Inferior parietal cortex (tissue), 1 donor: ENCODE results near the gene TBC1D21.

Experiments
- DNase-seq: peaks from one replicate; pipeline ENCODE4 v3.0.0-alpha.2; 2016; ENCODE audit errors: extremely low spot score

TBC1D21 gene

GRCh38 chr15:73862276-73862675 lies 11.1 kb upstream of the TBC1D21 start:
- no peak for DNase-seq

- no peak for DNase-seq
Observed at GRCh38 chr15:73865379-73865778, 8.0 kb upstream of the TBC1D21 start.

- DNase-seq = no peak
Observed at GRCh38 chr15:73865904-73866303, 7.5 kb upstream of the TBC1D21 start.

GRCh38 chr15:73866481-73866880 lies 6.9 kb upstream of the TBC1D21 start:
- no peak for DNase-seq

- no peak for DNase-seq
Observed at GRCh38 chr15:73866881-73867410, 6.4 kb upstream of the TBC1D21 start.

- DNase-seq = no peak
Observed at GRCh38 chr15:73867426-73867825, 5.9 kb upstream of the TBC1D21 start.

- DNase-seq = no peak
Observed at GRCh38 chr15:73867956-73868355, 5.4 kb upstream of the TBC1D21 start.

GRCh38 chr15:73869216-73869995 lies 4.0 kb upstream of the TBC1D21 start:
- no peak for DNase-seq

- DNase-seq = no peak
Observed at GRCh38 chr15:73870700-73871408, 2.5 kb upstream of the TBC1D21 start.

GRCh38 chr15:73872346-73872745 lies 1.0 kb upstream of the TBC1D21 start:
- no peak for DNase-seq

- peak; percentile 31 for DNase-seq
Observed at GRCh38 chr15:73873889-73874511, 636 bp downstream of the TBC1D21 start.

- no peak for DNase-seq
Observed at GRCh38 chr15:73879426-73879825, 6.1 kb downstream of the TBC1D21 start.

GRCh38 chr15:73881579-73882320 lies 8.4 kb downstream of the TBC1D21 start:
- no peak for DNase-seq

GRCh38 chr15:73882761-73883419 lies 9.5 kb downstream of the TBC1D21 start:
- no peak for DNase-seq

- DNase-seq = no peak
Observed at GRCh38 chr15:73884159-73884558, 10.8 kb downstream of the TBC1D21 start.

- no peak for DNase-seq
Observed at GRCh38 chr15:73885954-73886700, 12.8 kb downstream of the TBC1D21 start.

GRCh38 chr15:73886717-73887345 lies 13.5 kb downstream of the TBC1D21 start:
- DNase-seq = no peak

- no peak for DNase-seq
Observed at GRCh38 chr15:73887481-73887880, 14.1 kb downstream of the TBC1D21 start.

GRCh38 chr15:73888224-73889041 lies 15.1 kb downstream of the TBC1D21 start:
- DNase-seq = no peak
